CD14-positive monocyte (primary cell): Measurements from ENCODE around the gene RASGRF2. TPM values are rescaled to one million over a fixed set of nuclear protein-coding genes. Genes with fewer than 3 reads are reported as not detected.

Source experiments
- DNase-seq, 3 donors: peaks; one replicate each; pipeline ENCODE4 v3.0.0-alpha.2; 2011 to 2022
- H2AFZ ChIP-seq: 2 replicates; pipeline ENCODE4 v1.6.0; 2012; ENCODE audit warnings: mild to moderate bottlenecking, low read depth, low read length, inconsistent platforms; ENCODE audit not compliant: insufficient read depth, poor library complexity, severe bottlenecking
- H3K27ac ChIP-seq, 2 donors: 1 replicate in 1 of 2; 2 replicates in 1 of 2; pipeline ENCODE4 v1.5.1; 2012 to 2013; ENCODE audit warnings: low read length in 2 of 2, control low read depth in 1 of 2, inconsistent platforms in 1 of 2, low read depth in 1 of 2, mild to moderate bottlenecking in 1 of 2
- H3K27me3 ChIP-seq, 2 donors: one replicate each; pipeline versions ENCODE4 v1.6.0 to v1.6.1; 2011 to 2013; ENCODE audit warnings: low read length in 2 of 2; ENCODE audit not compliant: control insufficient read depth in 2 of 2, insufficient read depth in 2 of 2
- H3K36me3 ChIP-seq, 2 donors: replicated peaks in 1 of 2; 1 replicate in 1 of 2; 2 replicates in 1 of 2; pipeline versions ENCODE4 v1.5.1 to v1.6.1; 2012 to 2013; ENCODE audit warnings: low read length in 2 of 2, control low read depth in 1 of 2, inconsistent platforms in 1 of 2, mild to moderate bottlenecking in 1 of 2; ENCODE audit not compliant: insufficient read depth in 2 of 2, control insufficient read depth in 1 of 2
- H3K4me1 ChIP-seq, 2 donors: 1 replicate in 1 of 2; 2 replicates in 1 of 2; pipeline versions ENCODE4 v1.5.1 to v1.6.1; 2012 to 2013; ENCODE audit warnings: low read length in 2 of 2, control low read depth in 1 of 2, inconsistent platforms in 1 of 2, mild to moderate bottlenecking in 1 of 2, moderate library complexity in 1 of 2; ENCODE audit not compliant: insufficient read depth in 2 of 2, control insufficient read depth in 1 of 2
- H3K4me2 ChIP-seq: replicated peaks from 2 replicates; pipeline ENCODE3; 2012; ENCODE audit warnings: low read length, moderate library complexity, mild to moderate bottlenecking; ENCODE audit not compliant: poor library complexity, severe bottlenecking; ENCODE audit errors: extremely low read depth
- H3K4me3 ChIP-seq, 3 experiments: fragments of 200-600 bp in 1 of 3; sonication (generic) in 1 of 3; replicated peaks in 1 of 3; 1 replicate in 2 of 3; 2 replicates in 1 of 3; pipeline ENCODE4 v1.5.1; 2011 to 2013; ENCODE audit warnings: low read length in 3 of 3, mild to moderate bottlenecking in 3 of 3, control low read depth in 2 of 3, low read depth in 2 of 3, inconsistent platforms in 1 of 3, moderate library complexity in 1 of 3
- H3K79me2 ChIP-seq: 2 replicates; pipeline ENCODE4 v1.6.0; 2012; ENCODE audit warnings: mild to moderate bottlenecking, control low read depth, inconsistent platforms, low read length, moderate library complexity; ENCODE audit not compliant: insufficient read depth
- H3K9ac ChIP-seq: 2 replicates; pipeline ENCODE4 v1.6.0; 2017; ENCODE audit warnings: low read length, mild to moderate bottlenecking; ENCODE audit not compliant: insufficient read depth, poor library complexity, severe bottlenecking
- H3K9me3 ChIP-seq, 2 donors: replicated peaks in 1 of 2; 1 replicate in 1 of 2; 2 replicates in 1 of 2; pipeline versions ENCODE4 v1.5.1 to v1.6.1; 2012 to 2013; ENCODE audit warnings: low read length in 2 of 2, control low read depth in 1 of 2; ENCODE audit not compliant: control insufficient read depth in 1 of 2, insufficient read depth in 1 of 2
- H4K20me1 ChIP-seq: 2 replicates; pipeline ENCODE4 v1.6.0; 2012; ENCODE audit warnings: mild to moderate bottlenecking, low read length, control low read depth, moderate library complexity; ENCODE audit not compliant: insufficient read depth
- H3K27ac Mint-ChIP-seq, 7 donors: one replicate each; pipeline ENCODE4 v1.8.0; 2020; ENCODE audit warnings: mild to moderate bottlenecking in 7 of 7, mixed read lengths in 7 of 7, moderate library complexity in 6 of 7, inconsistent platforms in 2 of 7
- H3K27me3 Mint-ChIP-seq, 3 donors: one replicate each; pipeline ENCODE4 v1.8.0; 2021 to 2022; ENCODE audit warnings: low read depth in 3 of 3, mild to moderate bottlenecking in 3 of 3, mixed read lengths in 3 of 3, moderate library complexity in 3 of 3, inconsistent platforms in 1 of 3
- H3K36me3 Mint-ChIP-seq, 2 donors: one replicate each; pipeline ENCODE4 v1.8.0; 2020; ENCODE audit warnings: mixed read lengths in 2 of 2, inconsistent platforms in 1 of 2, mild to moderate bottlenecking in 1 of 2
- H3K4me1 Mint-ChIP-seq: one replicate; pipeline ENCODE4 v1.8.0; 2020; ENCODE audit warnings: mild to moderate bottlenecking, mixed read lengths
- H3K4me3 Mint-ChIP-seq, 2 donors: one replicate each; pipeline ENCODE4 v1.8.0; 2020; ENCODE audit warnings: mild to moderate bottlenecking in 2 of 2, mixed read lengths in 2 of 2, moderate library complexity in 1 of 2
- H3K9me3 Mint-ChIP-seq, 7 donors: one replicate each; pipeline ENCODE4 v1.8.0; 2020 to 2022; ENCODE audit warnings: mixed read lengths in 7 of 7, mild to moderate bottlenecking in 6 of 7, moderate library complexity in 6 of 7, inconsistent platforms in 2 of 7
- CTCF ChIP-seq: fragments of 200-600 bp; IDR thresholded peaks from one replicate; pipeline ENCODE4 v1.8.0; 2022; ENCODE audit warnings: antibody characterized with exemption, mild to moderate bottlenecking
- WGBS: methylation state at CpG from one replicate; pipeline ENCODE4 v1.1.5; 2013; ENCODE audit warnings: missing lambda C conversion rate; ENCODE audit not compliant: insufficient coverage; 5-methylcytosine and 5-hydroxymethylcytosine counted together
- intact Hi-C, 2 donors: fragments of 100-400 bp; cut with micrococcal nuclease; formaldehyde crosslinking; loops; one replicate each; pipeline versions ENCODE4 v1.15.0 to v1.15.1; 2023
- polyA plus RNA-seq, 3 donors: library from polyadenylated mRNA; depleted of rRNA in 1 of 3; unstranded in 2 of 3; stranded (reverse) in 1 of 3; fragments of 300-500 nt in 2 of 3; fragments of >200 nt in 1 of 3; fragmentation: Illumina TruSeq in 2 of 3; gene quantifications; 1 replicate in 2 of 3; 2 replicates in 1 of 3; pipeline ENCODE4 v1.2.3, GENCODE V29; 2012 to 2021

RASGRF2 gene
- polyA plus RNA-seq, 3 donors = 0.01 to 0.02 TPM; not detected in 1

GRCh38 chr5:81222285-81222684 lies 262.1 kb downstream of the RASGRF2 start:
- peaks cover 0 to 4% (median 2%) of the 10 kb centered on the region in 3 donors for H3K27me3 Mint-ChIP-seq
- Histone ChIP-seq H3K4me3 (no peak overlapping the region), H3K4me2 (no peak overlapping the region), H3K27me3 (no peaks in the 10 kb centered on the region), H3K36me3 (no peaks in the 10 kb centered on the region), H2AFZ (no peak overlapping the region), H3K9ac (no peak overlapping the region), H3K4me1 (no peaks in the 10 kb centered on the region), H3K79me2 (no peaks in the 10 kb centered on the region), H4K20me1 (no peaks in the 10 kb centered on the region), H3K27ac (no peak overlapping the region), H3K9me3 (peaks cover 0 to 3% of the 10 kb centered on the region in 2 donors)
- H3K36me3 Mint-ChIP-seq = no peaks in the 10 kb centered on the region
- intact Hi-C loops = no loop called here
- DNase-seq = no peak
- H3K27ac Mint-ChIP-seq = no peak overlapping the region
- H3K4me1 Mint-ChIP-seq = no peaks in the 10 kb centered on the region
- TF ChIP-seq CTCF = no peak
- H3K9me3 Mint-ChIP-seq = peaks cover 0 to 3% (median 0%) of the 10 kb centered on the region in 7 donors
- H3K4me3 Mint-ChIP-seq = no peak overlapping the region

- H3K9ac ChIP-seq = no peak overlapping the region
- H3K4me1 ChIP-seq = no peaks in the 10 kb centered on the region
- no peaks in the 10 kb centered on the region for H3K9me3 ChIP-seq
- Mint-ChIP-seq H3K9me3 (no peaks in the 10 kb centered on the region), H3K4me1 (peaks cover 1% of the 10 kb centered on the region), H3K36me3 (no peaks in the 10 kb centered on the region), H3K4me3 (no peak overlapping the region), H3K27ac (no peak overlapping the region), H3K27me3 (peaks cover 2 to 3% (median 3%) of the 10 kb centered on the region in 3 donors)
- no peaks in the 10 kb centered on the region for H3K79me2 ChIP-seq
- TF ChIP-seq CTCF = no peak
- 72% methylated on average over 7 of the region's 8 CpGs for WGBS
- H4K20me1 ChIP-seq = no peaks in the 10 kb centered on the region
- H2AFZ ChIP-seq = no peak overlapping the region
- no peaks in the 10 kb centered on the region for H3K36me3 ChIP-seq
- intact Hi-C loops = no loop called here
- H3K27me3 ChIP-seq = no peaks in the 10 kb centered on the region
- no peak for DNase-seq
- no peak overlapping the region for H3K4me3 ChIP-seq
- no peak overlapping the region for H3K4me2 ChIP-seq
- H3K27ac ChIP-seq = no peak overlapping the region
Observed at GRCh38 chr5:81225463-81225862, 265.3 kb downstream of the RASGRF2 start.
